Neural progenitor cell (in vitro differentiated cells): ENCODE measurements around the gene MICAL2. TPM values are rescaled to one million over a fixed set of nuclear protein-coding genes. Genes with fewer than 3 reads are reported as not detected.

ENCODE experiments used
- DNase-seq: peaks from one replicate; pipeline ENCODE4 v3.0.0-alpha.2; 2016; ENCODE audit warnings: low spot score
- H2AFZ ChIP-seq: fragments of 200-600 bp; sonication (generic); replicated peaks from 2 replicates; pipeline ENCODE4 v1.6.1; 2016; ENCODE audit warnings: antibody characterized with exemption
- H3F3A ChIP-seq: fragments of 200-600 bp; sonication (generic); 2 replicates; pipeline ENCODE4 v1.6.1; 2016; ENCODE audit warnings: antibody characterized with exemption, low read depth
- H3K27ac ChIP-seq: fragments of 200-600 bp; sonication (generic); 2 replicates; pipeline ENCODE4 v1.5.1; 2016; ENCODE audit warnings: mild to moderate bottlenecking
- H3K27me3 ChIP-seq: fragments of 200-600 bp; sonication (generic); 2 replicates; pipeline ENCODE4 v1.6.1; 2016; ENCODE audit warnings: mild to moderate bottlenecking, moderate library complexity
- H3K36me3 ChIP-seq: fragments of 200-600 bp; sonication (generic); 2 replicates; pipeline ENCODE4 v1.5.1; 2016
- H3K4me1 ChIP-seq: fragments of 200-600 bp; sonication (generic); 2 replicates; pipeline ENCODE4 v1.6.1; 2016; ENCODE audit warnings: mixed run types
- H3K4me2 ChIP-seq: fragments of 200-600 bp; sonication (generic); 2 replicates; pipeline ENCODE4 v1.6.1; 2016
- H3K4me3 ChIP-seq: fragments of 200-600 bp; sonication (generic); 2 replicates; pipeline ENCODE4 v1.5.1; 2016
- H3K79me2 ChIP-seq: fragments of 200-600 bp; sonication (generic); 2 replicates; pipeline ENCODE4 v1.6.1; 2016; ENCODE audit warnings: low read depth
- H3K9ac ChIP-seq: fragments of 200-600 bp; sonication (generic); 2 replicates; pipeline ENCODE4 v1.6.1; 2016
- H3K9me3 ChIP-seq: fragments of 200-600 bp; sonication (generic); 2 replicates; pipeline ENCODE4 v1.5.1; 2016; ENCODE audit warnings: low read depth
- H4K20me1 ChIP-seq: fragments of 200-600 bp; sonication (generic); 2 replicates; pipeline ENCODE4 v1.6.1; 2016; ENCODE audit warnings: low read depth
- H3K27ac Mint-ChIP-seq: 3 replicates; pipeline ENCODE4 v1.8.0; 2021; ENCODE audit warnings: mixed read lengths
- H3K27me3 Mint-ChIP-seq: 2 replicates; pipeline ENCODE4 v1.8.0; 2022; ENCODE audit warnings: low read depth, mild to moderate bottlenecking, inconsistent platforms, moderate library complexity, mixed read lengths; ENCODE audit not compliant: insufficient read depth
- H3K36me3 Mint-ChIP-seq: 3 replicates; pipeline ENCODE4 v1.8.0; 2021; ENCODE audit warnings: mixed read lengths
- H3K4me1 Mint-ChIP-seq: 3 replicates; pipeline ENCODE4 v1.8.0; 2021; ENCODE audit warnings: mixed read lengths
- H3K4me3 Mint-ChIP-seq: 3 replicates; pipeline ENCODE4 v1.8.0; 2021; ENCODE audit warnings: mild to moderate bottlenecking, moderate library complexity, mixed read lengths
- H3K9me3 Mint-ChIP-seq: 3 replicates; pipeline ENCODE4 v1.8.0; 2020; ENCODE audit warnings: mixed read lengths
- CTCF ChIP-seq: fragments of 200-600 bp; sonication (generic); IDR thresholded peaks from 2 replicates; pipeline ENCODE4 v1.5.1; 2017; ENCODE audit warnings: antibody characterized with exemption, mild to moderate bottlenecking
- EZH2 ChIP-seq: fragments of 200-600 bp; sonication (generic); IDR thresholded peaks from 2 replicates; pipeline ENCODE4 v1.6.1; 2017; ENCODE audit warnings: antibody characterized with exemption, mild to moderate bottlenecking, moderate library complexity
- EZH2phosphoT487 ChIP-seq: fragments of 200-600 bp; sonication (generic); IDR thresholded peaks from 2 replicates; pipeline ENCODE4 v1.6.1; 2017; ENCODE audit warnings: antibody characterized with exemption
- total RNA-seq: library from RNA; depleted of rRNA; stranded (reverse); fragments of >200 nt; gene quantifications from 2 replicates; pipeline ENCODE4 v1.2.3, GENCODE V29; 2015; ENCODE audit warnings: low replicate concordance

MICAL2 gene
- total RNA-seq, 1 donor from 2014 or later: 0.60 TPM

GRCh38 chr11:12122083-12122482 is 11.7 kb downstream of the MICAL2 start:
- Histone ChIP-seq H3K27me3 (no peaks in the 10 kb centered on the region), H2AFZ (no peak overlapping the region), H3K4me3 (no peak overlapping the region), H3K9me3 (no peaks in the 10 kb centered on the region), H3K4me2 (no peak overlapping the region), H3K4me1 (peaks cover 6% of the 10 kb centered on the region), H3K9ac (no peak overlapping the region), H3K79me2 (no peaks in the 10 kb centered on the region), H4K20me1 (no peaks in the 10 kb centered on the region), H3K27ac (no peak overlapping the region), H3F3A (no peaks in the 10 kb centered on the region), H3K36me3 (no peaks in the 10 kb centered on the region)
- peak; percentile 52 for DNase-seq
- H3K9me3 Mint-ChIP-seq: no peaks in the 10 kb centered on the region
- no peak overlapping the region for H3K4me3 Mint-ChIP-seq
- TF ChIP-seq CTCF: peak; percentile 57
- no peak for TF ChIP-seq EZH2phosphoT487
- H3K27ac Mint-ChIP-seq: no peak overlapping the region
- no peaks in the 10 kb centered on the region for H3K27me3 Mint-ChIP-seq
- no peaks in the 10 kb centered on the region for H3K36me3 Mint-ChIP-seq
- H3K4me1 Mint-ChIP-seq: peaks cover 14% of the 10 kb centered on the region

DNA sequence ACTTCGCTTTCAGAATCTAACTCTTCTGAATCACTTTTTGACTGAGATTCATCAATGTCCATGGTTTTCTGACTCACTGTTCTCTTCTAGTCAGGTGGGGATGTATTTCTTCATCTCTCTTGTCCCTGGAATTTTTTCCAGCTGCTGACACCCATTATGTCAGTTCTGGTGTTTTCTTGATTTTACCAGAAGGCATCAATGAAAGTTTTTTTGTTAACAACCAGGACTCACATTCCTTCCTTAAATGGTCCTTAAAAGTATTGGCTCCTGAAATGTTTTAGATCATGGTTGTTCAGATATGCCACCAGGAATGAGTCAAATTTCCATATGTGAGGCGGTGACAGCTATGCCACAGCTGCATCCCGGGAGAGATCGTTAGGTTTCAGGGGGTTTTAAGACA is 12.9 kb downstream of the MICAL2 start:
- Histone ChIP-seq H3K4me3 (no peak overlapping the region), H3K4me2 (no peak overlapping the region), H3K27ac (no peak overlapping the region), H3K79me2 (no peaks in the 10 kb centered on the region), H2AFZ (no peak overlapping the region), H3K9me3 (no peaks in the 10 kb centered on the region), H3K9ac (no peak overlapping the region), H4K20me1 (no peaks in the 10 kb centered on the region), H3K36me3 (no peaks in the 10 kb centered on the region), H3K27me3 (no peaks in the 10 kb centered on the region), H3F3A (no peaks in the 10 kb centered on the region), H3K4me1 (peaks cover 6% of the 10 kb centered on the region)
- Mint-ChIP-seq H3K9me3 (no peaks in the 10 kb centered on the region), H3K4me1 (peaks cover 14% of the 10 kb centered on the region), H3K4me3 (no peak overlapping the region), H3K27ac (no peak overlapping the region), H3K27me3 (no peaks in the 10 kb centered on the region), H3K36me3 (no peaks in the 10 kb centered on the region)
- no peak for TF ChIP-seq EZH2phosphoT487
- TF ChIP-seq EZH2: no peak
- TF ChIP-seq CTCF: no peak
- DNase-seq: no peak

GRCh38 chr11:12123799-12124198 is 13.4 kb downstream of the MICAL2 start:
- Histone ChIP-seq H3K4me2 (no peak overlapping the region), H3F3A (no peaks in the 10 kb centered on the region), H3K4me1 (peaks cover 6% of the 10 kb centered on the region), H2AFZ (no peak overlapping the region), H3K27ac (no peak overlapping the region), H3K27me3 (no peaks in the 10 kb centered on the region), H3K4me3 (no peak overlapping the region), H3K79me2 (no peaks in the 10 kb centered on the region), H3K9ac (no peak overlapping the region), H3K36me3 (no peaks in the 10 kb centered on the region), H4K20me1 (no peaks in the 10 kb centered on the region), H3K9me3 (no peaks in the 10 kb centered on the region)
- no peak for TF ChIP-seq CTCF
- TF ChIP-seq EZH2: no peak
- Mint-ChIP-seq H3K27me3 (no peaks in the 10 kb centered on the region), H3K9me3 (no peaks in the 10 kb centered on the region), H3K27ac (no peak overlapping the region), H3K4me3 (no peak overlapping the region), H3K4me1 (peaks cover 14% of the 10 kb centered on the region), H3K36me3 (no peaks in the 10 kb centered on the region)
- DNase-seq: no peak

GRCh38 chr11:12124306-12124705 is 13.9 kb downstream of the MICAL2 start:
- no peak overlapping the region for H3K4me3 ChIP-seq
- Mint-ChIP-seq H3K4me3 (no peak overlapping the region), H3K36me3 (no peaks in the 10 kb centered on the region), H3K4me1 (peaks cover 10% of the 10 kb centered on the region), H3K9me3 (no peaks in the 10 kb centered on the region), H3K27ac (no peak overlapping the region), H3K27me3 (no peaks in the 10 kb centered on the region)
- no peaks in the 10 kb centered on the region for H3F3A ChIP-seq
- H3K4me1 ChIP-seq: peaks cover 6% of the 10 kb centered on the region
- no peaks in the 10 kb centered on the region for H3K79me2 ChIP-seq
- no peak for TF ChIP-seq EZH2phosphoT487
- no peak for TF ChIP-seq EZH2
- no peak for TF ChIP-seq CTCF
- no peak overlapping the region for H3K27ac ChIP-seq
- H3K9me3 ChIP-seq: no peaks in the 10 kb centered on the region
- no peaks in the 10 kb centered on the region for H3K27me3 ChIP-seq
- H4K20me1 ChIP-seq: no peaks in the 10 kb centered on the region
- no peak overlapping the region for H3K4me2 ChIP-seq
- H3K36me3 ChIP-seq: no peaks in the 10 kb centered on the region
- no peak overlapping the region for H2AFZ ChIP-seq
- no peak for DNase-seq
- no peak overlapping the region for H3K9ac ChIP-seq
